WTC11 (cell line): ENCODE measurements around the gene CCDC180.

Source experiments
- ATF3 ChIP-seq: sonication (generic); formaldehyde crosslinking; conservative IDR thresholded peaks from 2 replicates; pipeline ENCODE4 v1.8.1; 2022; ENCODE audit warnings: mild to moderate bottlenecking, missing genetic modification reagents
- CBFB ChIP-seq: sonication (generic); formaldehyde crosslinking; IDR thresholded peaks from 2 replicates; pipeline ENCODE4 v1.8.1; 2022; ENCODE audit warnings: mild to moderate bottlenecking, low read depth, missing genetic modification reagents
- CREB1 ChIP-seq: sonication (generic); formaldehyde crosslinking; IDR thresholded peaks from 2 replicates; pipeline ENCODE4 v1.8.0; 2023; ENCODE audit warnings: mild to moderate bottlenecking, missing genetic modification reagents
- CTCF ChIP-seq: fragments of 200-600 bp; IDR thresholded peaks from 2 replicates; pipeline ENCODE4 v1.8.0; 2022; ENCODE audit warnings: antibody characterized with exemption
- ESRRA ChIP-seq: sonication (generic); formaldehyde crosslinking; IDR thresholded peaks from 2 replicates; pipeline ENCODE4 v1.8.1; 2022; ENCODE audit warnings: mild to moderate bottlenecking, missing genetic modification reagents, borderline replicate concordance
- NR2C2 ChIP-seq: sonication (generic); formaldehyde crosslinking; IDR thresholded peaks from 2 replicates; pipeline ENCODE4 v1.8.0; 2022; ENCODE audit warnings: mild to moderate bottlenecking, missing genetic modification reagents
- SOX15 ChIP-seq: fragments of 250-450 bp; sonication (Bioruptor Pico); IDR thresholded peaks from 2 replicates; pipeline ENCODE4 v1.9.0; 2021; ENCODE audit warnings: mild to moderate bottlenecking
- SP1 ChIP-seq: sonication (generic); formaldehyde crosslinking; conservative IDR thresholded peaks from 2 replicates; pipeline ENCODE4 v1.8.1; 2022; ENCODE audit warnings: missing genetic modification reagents
- ZBTB43 ChIP-seq: sonication (generic); formaldehyde crosslinking; IDR thresholded peaks from 2 replicates; pipeline ENCODE4 v1.8.1; 2023; ENCODE audit warnings: mild to moderate bottlenecking, missing genetic modification reagents
- ZNF281 ChIP-seq: sonication (generic); formaldehyde crosslinking; IDR thresholded peaks from 2 replicates; pipeline ENCODE4 v1.8.0; 2023; ENCODE audit warnings: mild to moderate bottlenecking, missing genetic modification reagents
- ZNF416 ChIP-seq: fragments of 250-450 bp; sonication (Bioruptor Pico); IDR thresholded peaks from 2 replicates; pipeline ENCODE4 v1.9.0; 2021; ENCODE audit warnings: mild to moderate bottlenecking, inconsistent platforms

GRCh38 chr9:97292200-97292599, 15.3 kb upstream of the CCDC180 start:
- TF ChIP-seq CTCF = no peak
- TF ChIP-seq SP1 (CRISPR knock-in tag) = no peak
- TF ChIP-seq CREB1 = no peak
- TF ChIP-seq ZNF416 = no peak
- no peak for TF ChIP-seq CBFB
- TF ChIP-seq ZNF281 = no peak
- TF ChIP-seq ESRRA = no peak
- no peak for TF ChIP-seq ATF3 (CRISPR knock-in tag)
- TF ChIP-seq NR2C2 (CRISPR knock-in tag) = no peak
- no peak for TF ChIP-seq SOX15 (CRISPR knock-in tag)
- TF ChIP-seq ZBTB43 = no peak
